Measurements from ENCODE around the gene SLC39A6.

Gene SLC39A6

GRCh38 chr18:36058674-36059073, 70.5 kb downstream of the SLC39A6 start:
- no peak for DNase-seq (ENCODE audit: low spot score)
